Suprapubic skin (tissue), 4 donors: ENCODE measurements around the gene GPD2.

Experiments
- CTCF ChIP-seq, 2 donors: fragments of 200-600 bp in 1 of 2; fragments of 450-650 bp in 1 of 2; sonication (generic) in 1 of 2; IDR thresholded peaks; one replicate each; pipeline ENCODE4 v1.5.1; 2016 to 2019; ENCODE audit warnings: antibody characterized with exemption in 2 of 2, mild to moderate bottlenecking in 1 of 2, moderate library complexity in 1 of 2
- EP300 ChIP-seq: sonication (generic); formaldehyde crosslinking; IDR thresholded peaks from one replicate; pipeline ENCODE4 v1.6.1; 2017; ENCODE audit warnings: antibody characterized with exemption
- POLR2AphosphoS5 ChIP-seq, 3 donors: sonication (generic); formaldehyde crosslinking; IDR thresholded peaks; one replicate each; pipeline ENCODE4 v1.6.1; 2017; ENCODE audit warnings: antibody characterized with exemption in 3 of 3

DNA sequence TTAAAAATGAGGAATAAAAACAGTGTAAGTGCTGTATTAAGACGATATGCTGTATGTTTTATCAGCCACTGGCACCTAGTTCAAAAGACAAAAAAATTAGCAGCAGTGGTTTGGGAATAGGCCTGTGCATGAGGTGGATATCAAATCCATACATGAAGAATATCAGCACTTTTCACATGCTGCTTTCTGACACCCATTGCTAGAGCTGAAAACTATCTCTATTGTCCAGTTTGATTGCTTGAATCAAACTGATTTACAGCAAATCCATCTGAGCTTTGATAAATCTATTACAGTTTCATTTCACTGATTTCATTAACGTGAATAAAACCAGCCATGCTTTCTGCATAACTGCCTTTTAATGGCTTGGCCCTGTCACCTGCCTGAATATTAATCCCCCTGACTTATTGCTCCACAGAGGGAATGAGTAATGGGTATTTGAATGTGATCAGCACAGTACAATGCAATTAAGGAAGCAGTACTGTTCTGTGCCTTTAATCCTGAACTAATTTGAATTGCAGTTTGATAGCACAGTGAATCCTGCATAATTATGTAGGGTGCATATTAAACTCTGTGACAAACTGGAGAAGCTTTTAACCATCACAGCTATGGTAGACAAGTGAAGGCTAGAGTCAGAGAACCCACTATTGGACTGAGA lies 154.0 kb downstream of the GPD2 start:
- TF ChIP-seq CTCF (IDR thresholded peaks at IDR 0.05): no peak
- TF ChIP-seq POLR2AphosphoS5 (IDR thresholded peaks at IDR 0.05): no peak
- TF ChIP-seq EP300: no peak
